ENCODE results near the gene TMEM248.

DNA sequence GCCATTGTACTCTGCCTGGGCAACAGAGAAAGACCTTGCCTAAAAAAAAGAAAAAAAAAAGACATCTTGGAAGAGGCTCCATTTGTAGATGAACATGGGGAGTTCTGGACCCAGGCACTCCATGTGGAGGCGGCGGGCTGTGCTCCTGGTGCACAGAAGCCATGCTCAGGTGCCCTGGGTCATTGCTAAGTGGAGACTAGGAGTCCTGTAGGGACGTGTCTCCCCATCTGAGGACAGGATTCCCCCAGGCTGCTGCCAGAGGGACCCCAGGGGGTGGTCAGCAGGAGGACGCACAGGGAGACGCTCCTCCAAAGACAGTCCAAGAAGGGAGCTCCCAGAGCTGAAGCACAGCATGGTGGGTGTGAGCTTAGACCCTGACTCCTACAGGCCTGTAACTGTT is 40.1 kb downstream of the TMEM248 start:
- no peak for TF ChIP-seq ARNTL (CRISPR knock-in tag; IDR thresholded peaks at IDR 0.05; ENCODE audit: borderline replicate concordance, low read depth)
- TF ChIP-seq ZFP30 (CRISPR knock-in tag; IDR thresholded peaks at IDR 0.05): no peak
- no peak for TF ChIP-seq ISL1 (CRISPR knock-in tag; IDR thresholded peaks at IDR 0.05)
- no peak for TF ChIP-seq TCF4 (CRISPR knock-in tag; IDR thresholded peaks at IDR 0.05; ENCODE audit: borderline replicate concordance)
- TF ChIP-seq, protein P1, sequence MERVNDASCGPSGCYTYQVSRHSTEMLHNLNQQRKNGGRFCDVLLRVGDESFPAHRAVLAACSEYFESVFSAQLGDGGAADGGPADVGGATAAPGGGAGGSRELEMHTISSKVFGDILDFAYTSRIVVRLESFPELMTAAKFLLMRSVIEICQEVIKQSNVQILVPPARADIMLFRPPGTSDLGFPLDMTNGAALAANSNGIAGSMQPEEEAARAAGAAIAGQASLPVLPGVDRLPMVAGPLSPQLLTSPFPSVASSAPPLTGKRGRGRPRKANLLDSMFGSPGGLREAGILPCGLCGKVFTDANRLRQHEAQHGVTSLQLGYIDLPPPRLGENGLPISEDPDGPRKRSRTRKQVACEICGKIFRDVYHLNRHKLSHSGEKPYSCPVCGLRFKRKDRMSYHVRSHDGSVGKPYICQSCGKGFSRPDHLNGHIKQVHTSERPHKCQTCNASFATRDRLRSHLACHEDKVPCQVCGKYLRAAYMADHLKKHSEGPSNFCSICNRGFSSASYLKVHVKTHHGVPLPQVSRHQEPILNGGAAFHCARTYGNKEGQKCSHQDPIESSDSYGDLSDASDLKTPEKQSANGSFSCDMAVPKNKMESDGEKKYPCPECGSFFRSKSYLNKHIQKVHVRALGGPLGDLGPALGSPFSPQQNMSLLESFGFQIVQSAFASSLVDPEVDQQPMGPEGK (CRISPR knock-in tag; IDR thresholded peaks at IDR 0.05; ENCODE audit: borderline replicate concordance): no peak
- no peak for TF ChIP-seq CREB5 (CRISPR knock-in tag; IDR thresholded peaks at IDR 0.05; ENCODE audit: low read depth)
- TF ChIP-seq RARB (CRISPR knock-in tag; IDR thresholded peaks at IDR 0.05): no peak
- no peak for TF ChIP-seq POU6F1 (CRISPR knock-in tag; IDR thresholded peaks at IDR 0.05; ENCODE audit: borderline replicate concordance, low read depth)
- TF ChIP-seq GLIS3 (CRISPR knock-in tag; IDR thresholded peaks at IDR 0.05): no peak
- no peak for TF ChIP-seq OSR1 (CRISPR knock-in tag; IDR thresholded peaks at IDR 0.05)
- no peak for TF ChIP-seq ZFP3 (CRISPR knock-in tag; IDR thresholded peaks at IDR 0.05)
